RWPE1 (cell line): ENCODE data around the gene CNBP.
A peak's percentile ranks its signal among the peaks of the same experiment; 100 is the strongest.

Experiments
- CTCF ChIA-PET: fragments of 350-600 bp; sonication (Branson Sonifier 250); formaldehyde crosslinking; extraction: SDS; loops from one replicate; lab custom pipeline; 2021; lab: Yijun Ruan, JAX
- POLR2A ChIA-PET: fragments of 400-600 bp; formaldehyde crosslinking; extraction: SDS; loops from one replicate; lab custom pipeline; 2020; ENCODE audit warnings: antibody characterized with exemption; ENCODE audit not compliant: low non-redundant PET; lab: Yijun Ruan, JAX
- DNase-seq: peaks from one replicate; pipeline ENCODE4 v3.0.0; 2012; ENCODE audit warnings: low spot score
- H3K27ac ChIP-seq: fragments of 450-650 bp; 2 replicates; pipeline ENCODE4 v1.5.1; 2017
- CTCF ChIP-seq: fragments of 450-650 bp; conservative IDR thresholded peaks from 2 replicates; pipeline ENCODE4 v1.5.1; 2017; ENCODE audit warnings: low read depth, mild to moderate bottlenecking

CNBP gene

DNA sequence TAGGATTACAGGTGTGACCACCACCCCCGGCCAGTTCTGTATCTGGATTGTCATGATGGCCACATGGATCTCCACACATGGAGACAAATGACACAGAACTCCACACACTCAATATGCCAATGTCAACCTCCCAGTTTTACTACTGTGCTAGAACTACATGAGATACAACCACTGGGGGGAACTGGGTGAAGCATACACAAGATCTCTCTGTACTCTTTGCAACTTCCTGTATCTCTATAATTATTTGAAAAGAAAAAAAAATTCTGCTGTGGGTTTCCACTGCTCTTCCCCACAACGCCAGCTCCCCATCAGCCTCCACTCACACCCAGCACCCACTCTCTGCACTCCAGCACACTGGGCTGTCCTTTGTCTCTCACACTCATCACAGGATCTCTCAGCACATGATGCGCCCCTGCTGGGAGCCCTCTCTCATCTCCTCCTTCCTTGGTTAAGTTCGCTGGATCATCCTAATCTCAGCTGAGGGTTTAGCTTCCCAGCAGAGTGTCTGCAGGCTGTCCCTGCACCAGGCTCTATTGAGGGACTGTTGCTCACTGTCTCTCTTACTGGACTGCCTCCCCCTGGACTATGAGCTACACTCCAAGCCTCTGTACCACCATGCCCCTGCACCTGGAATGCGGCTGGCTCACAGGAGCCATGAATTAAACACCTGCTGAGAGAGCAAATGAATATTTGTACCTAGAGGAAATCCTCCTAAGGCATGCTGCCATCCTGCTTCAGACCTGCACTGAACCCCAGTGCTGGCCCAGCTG is 51.4 kb downstream of the CNBP start:
- no peak overlapping the region for H3K27ac ChIP-seq
- no peak for TF ChIP-seq CTCF
- ChIA-PET POLR2A (no interaction called here), CTCF (no interaction called here)
- DNase-seq: no peak

GRCh38 chr3:129131465-129132088 is 52.1 kb downstream of the CNBP start:
- no peak for TF ChIP-seq CTCF
- ChIA-PET CTCF (no interaction called here), POLR2A (no interaction called here)
- no peak overlapping the region for H3K27ac ChIP-seq
- DNase-seq: no peak

- no peak overlapping the region for H3K27ac ChIP-seq
- ChIA-PET CTCF (interaction anchor here (0.6 kb wide), 1 partner anchor 8 kb away, joined by 3 read pairs; no protein-coding TSS in a partner anchor), POLR2A (no interaction called here)
- no peak for TF ChIP-seq CTCF
- DNase-seq: no peak
Observed at GRCh38 chr3:129130291-129130813, 53.3 kb downstream of the CNBP start.

DNA sequence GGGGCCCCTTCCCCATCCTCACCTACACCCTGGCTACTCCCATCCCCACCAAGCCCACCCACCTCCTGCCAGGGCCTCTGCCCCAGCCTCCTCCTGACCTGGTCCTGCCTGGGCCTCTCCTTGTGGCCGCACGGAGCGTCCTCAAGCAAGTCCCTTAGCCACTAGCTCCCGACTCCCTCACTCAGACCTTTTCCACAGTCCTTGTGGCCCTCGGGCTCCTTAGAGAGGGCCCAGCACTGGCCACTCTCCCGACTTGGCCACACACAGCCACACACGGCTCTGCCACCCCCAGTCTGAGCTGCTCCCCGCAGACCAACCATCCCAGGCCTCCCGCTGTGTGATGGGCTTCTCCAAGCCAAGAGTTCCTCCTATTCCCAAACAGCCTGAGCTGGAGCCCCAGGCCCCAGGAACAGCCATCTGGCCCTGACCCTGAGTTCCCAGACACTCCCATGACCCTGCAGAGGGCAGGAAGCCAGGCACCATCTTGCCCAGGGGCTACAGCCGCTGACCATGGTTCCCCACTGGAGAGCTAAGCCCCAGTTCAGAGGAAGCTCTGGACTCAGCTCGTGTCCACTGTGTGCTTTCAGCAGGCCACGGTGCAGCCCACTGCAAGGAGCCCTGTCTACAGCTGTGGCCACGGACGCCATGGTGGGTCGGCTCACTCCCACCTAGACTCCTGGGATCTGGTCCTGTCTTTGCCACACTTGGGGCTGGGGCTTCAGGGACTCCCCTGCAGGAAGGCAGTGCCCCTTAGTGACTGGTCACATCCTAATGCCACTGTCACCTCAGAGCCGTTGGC is 55.1 kb downstream of the CNBP start:
- POLR2A ChIA-PET: no interaction called here
- no peak for TF ChIP-seq CTCF
- CTCF ChIA-PET: interaction anchor here (0.6 kb wide), 2 partner anchors 105 to 148 kb away, joined by 3 read pairs; no protein-coding TSS in a partner anchor

DNA sequence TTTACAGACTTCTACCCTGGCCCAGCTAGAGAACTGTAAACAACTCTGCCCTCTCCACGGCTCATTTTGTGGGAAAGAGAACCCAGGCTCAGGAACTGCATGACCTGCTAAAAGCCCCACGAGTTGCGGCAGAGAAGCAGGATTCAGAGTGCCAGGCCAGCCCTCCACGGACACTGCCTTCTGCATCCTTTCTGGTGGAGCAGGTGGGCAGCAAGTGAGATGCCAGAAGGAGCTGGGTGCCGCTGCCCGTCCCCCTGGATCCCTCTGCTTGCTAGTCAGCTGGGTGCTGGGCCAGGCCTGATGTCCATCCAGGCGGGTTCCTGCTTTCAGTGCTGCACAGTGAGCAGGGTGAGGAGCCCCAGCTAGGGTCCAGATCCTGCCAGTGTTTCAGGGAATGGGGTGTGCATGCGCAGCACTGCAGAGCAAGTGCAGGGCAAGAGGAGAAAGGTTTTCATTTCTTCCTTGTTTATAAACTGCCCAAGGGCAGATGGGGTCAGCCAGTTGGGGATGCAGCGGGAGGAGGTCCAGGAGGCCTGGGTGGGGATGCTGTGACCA is 56.9 kb downstream of the CNBP start:
- no peak for DNase-seq
- peak overlapping the region; percentile 39 for H3K27ac ChIP-seq
- ChIA-PET CTCF (interaction anchor here (0.8 kb wide), 1 partner anchor 157 kb away, joined by 6 read pairs; no protein-coding TSS in a partner anchor), POLR2A (no interaction called here)
- TF ChIP-seq CTCF: no peak

More for the DNA sequence above, 55.1 kb downstream of the CNBP start:
- no peak for DNase-seq
- peak overlapping the region; percentile 39; the same call in 1 of the 2 replicates for H3K27ac ChIP-seq
